ENCODE measurements around the gene VPS16. TPM values are rescaled to one million over a fixed set of nuclear protein-coding genes. Genes with fewer than 3 reads are reported as not detected.
"Not testable (repeated sequence)": the region's sequence is repeated elsewhere in the genome, so short reads cannot be mapped to it uniquely, and the experiment has no call there.

The VPS16 gene
- total and polyA plus RNA-seq, 4 donors: 14.5 to 24.3 (median 16.1) TPM

GRCh38 chr20:2829376-2829775 lies 11.2 kb upstream of the VPS16 start (continued):
- TF ChIP-seq RAD21 (IDR thresholded peaks at IDR 0.05) (no peak), ZBTB33 (IDR thresholded peaks at IDR 0.05) (no peak), RXRA (IDR thresholded peaks at IDR 0.05) (no peak)

- H3K9me3 ChIP-seq (ENCODE audit: control insufficient read depth in 4 of 4, low read length in 3 of 4); H3K4me1 ChIP-seq (ENCODE audit: control insufficient read depth in 4 of 4, insufficient read depth in 4 of 4, low read length in 3 of 4); H3K36me3 ChIP-seq (ENCODE audit: control insufficient read depth in 4 of 4, insufficient read depth in 3 of 4, low read depth in 1 of 4, low read length in 3 of 4); H3K27me3 ChIP-seq (ENCODE audit: control insufficient read depth in 4 of 4, insufficient read depth in 4 of 4, low read length in 3 of 4); H3K4me3 ChIP-seq (ENCODE audit: low read depth in 1 of 3, low read length in 3 of 3); H3K27ac ChIP-seq (ENCODE audit: low read depth in 1 of 2, low read length in 2 of 2); H3K9ac ChIP-seq (ENCODE audit: low read depth in 1 of 2, low read length in 2 of 2); DNase-seq (ENCODE audit: low spot score): not testable (repeated sequence)
- WGBS: 88% methylated on average over 7 of the region's 7 CpGs
Measured at GRCh38 chr20:2831206-2831605, 9.3 kb upstream of the VPS16 start.

GRCh38 chr20:2833761-2834160 lies 6.8 kb upstream of the VPS16 start:
- Histone ChIP-seq H3K27me3 (ENCODE audit: control insufficient read depth in 4 of 4, insufficient read depth in 4 of 4, low read length in 3 of 4) (no peaks in the 10 kb centered on the region), H3K4me1 (ENCODE audit: control insufficient read depth in 4 of 4, insufficient read depth in 4 of 4, low read length in 3 of 4) (no peaks in the 10 kb centered on the region), H3K36me3 (ENCODE audit: control insufficient read depth in 4 of 4, insufficient read depth in 3 of 4, low read depth in 1 of 4, low read length in 3 of 4) (peaks cover 0 to 11% (median 3%) of the 10 kb centered on the region in 4 donors), H3K9me3 (ENCODE audit: control insufficient read depth in 4 of 4, low read length in 3 of 4) (no peaks in the 10 kb centered on the region), H3K4me3 (ENCODE audit: low read depth in 1 of 3, low read length in 3 of 3) (no peak overlapping the region), H3K9ac (ENCODE audit: low read depth in 1 of 2, low read length in 2 of 2) (no peak overlapping the region), H3K27ac (ENCODE audit: low read depth in 1 of 2, low read length in 2 of 2) (no peak overlapping the region)
- 90% methylated on average over 1 of the region's 1 CpG for WGBS
- no peak for DNase-seq (ENCODE audit: low spot score)
- TF ChIP-seq HNF4A (conservative IDR thresholded peaks at IDR 0.05): no peak
- no peak for TF ChIP-seq HNF4G (IDR thresholded peaks at IDR 0.05)
- no peak for TF ChIP-seq SP1 (IDR thresholded peaks at IDR 0.05)
- no peak for TF ChIP-seq MAX (IDR thresholded peaks at IDR 0.05)
- TF ChIP-seq ZBTB33 (IDR thresholded peaks at IDR 0.05): no peak

GRCh38 chr20:2834401-2835110 lies 6.0 kb upstream of the VPS16 start:
- peaks cover 0 to 3% (median 1%) of the 10 kb centered on the region in 4 donors for H3K4me1 ChIP-seq (ENCODE audit: control insufficient read depth in 4 of 4, insufficient read depth in 4 of 4, low read length in 3 of 4)
- TF ChIP-seq GABPA (IDR thresholded peaks at IDR 0.05 in 1 of 2, conservative IDR thresholded peaks at IDR 0.05 in 1 of 2): no peak
- TF ChIP-seq TAF1 (conservative IDR thresholded peaks at IDR 0.05): no peak
- H3K27ac ChIP-seq (ENCODE audit: low read depth in 1 of 2, low read length in 2 of 2): no peak overlapping the region
- DNase-seq (ENCODE audit: low spot score): no peak
- H3K4me3 ChIP-seq (ENCODE audit: low read depth in 1 of 3, low read length in 3 of 3): no peak overlapping the region
- WGBS: 92% methylated on average over 14 of the region's 14 CpGs
- H3K36me3 ChIP-seq (ENCODE audit: control insufficient read depth in 4 of 4, insufficient read depth in 3 of 4, low read depth in 1 of 4, low read length in 3 of 4): peaks cover 0 to 11% (median 4%) of the 10 kb centered on the region in 4 donors
- H3K9me3 ChIP-seq (ENCODE audit: control insufficient read depth in 4 of 4, low read length in 3 of 4): no peaks in the 10 kb centered on the region
- H3K9ac ChIP-seq (ENCODE audit: low read depth in 1 of 2, low read length in 2 of 2): no peak overlapping the region
- no peaks in the 10 kb centered on the region for H3K27me3 ChIP-seq (ENCODE audit: control insufficient read depth in 4 of 4, insufficient read depth in 4 of 4, low read length in 3 of 4)
